NOMO-1 treated with dmso at 0.1 percent for 144 hours (cell line): ENCODE measurements around the gene AAMP.
A peak's percentile ranks its signal among the peaks of the same experiment; 100 is the strongest.
"Not testable (repeated sequence)": the region's sequence is repeated elsewhere in the genome, so short reads cannot be mapped to it uniquely, and the experiment has no call there.

Experiments used
- DNase-seq: peaks from one replicate; lab custom pipeline; 2025; ENCODE audit not compliant: unreplicated experiment; lab: John Stamatoyannopoulos, UW

AAMP gene

DNA sequence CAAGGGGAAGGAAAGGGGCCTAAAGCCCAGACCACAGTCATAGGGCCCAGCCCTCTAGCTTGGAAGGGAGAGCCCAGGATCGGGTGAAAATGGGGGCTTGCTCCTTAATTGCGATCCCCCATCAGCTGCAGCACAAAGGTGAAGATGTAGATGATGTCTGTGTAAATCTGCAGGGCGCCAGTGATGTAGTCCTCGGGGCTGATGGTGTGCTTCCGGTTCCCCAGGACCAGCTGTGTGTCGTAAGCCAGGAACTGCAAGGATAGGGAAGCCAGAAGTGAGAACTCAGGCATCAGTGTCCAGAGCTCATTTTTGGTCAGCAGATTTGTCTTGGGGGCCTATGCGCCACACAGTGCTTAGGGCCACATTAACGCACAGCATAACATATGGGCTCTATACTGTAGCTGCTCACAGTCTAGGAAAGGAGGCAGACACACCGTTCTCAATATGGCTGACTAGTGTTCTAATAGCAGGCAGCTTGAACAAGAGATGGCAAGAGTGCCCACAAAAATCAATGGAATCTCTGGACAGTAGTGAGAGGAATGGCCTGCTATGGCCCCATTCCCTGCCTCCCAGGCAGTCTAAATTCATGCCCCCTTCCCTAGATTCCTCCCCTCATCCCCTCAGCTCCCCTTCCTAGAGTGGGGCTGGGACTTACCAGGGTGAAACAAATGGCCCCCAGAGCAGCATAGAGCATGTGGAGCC lies 5.6 kb upstream of the AAMP start:
- no peak for DNase-seq

DNA sequence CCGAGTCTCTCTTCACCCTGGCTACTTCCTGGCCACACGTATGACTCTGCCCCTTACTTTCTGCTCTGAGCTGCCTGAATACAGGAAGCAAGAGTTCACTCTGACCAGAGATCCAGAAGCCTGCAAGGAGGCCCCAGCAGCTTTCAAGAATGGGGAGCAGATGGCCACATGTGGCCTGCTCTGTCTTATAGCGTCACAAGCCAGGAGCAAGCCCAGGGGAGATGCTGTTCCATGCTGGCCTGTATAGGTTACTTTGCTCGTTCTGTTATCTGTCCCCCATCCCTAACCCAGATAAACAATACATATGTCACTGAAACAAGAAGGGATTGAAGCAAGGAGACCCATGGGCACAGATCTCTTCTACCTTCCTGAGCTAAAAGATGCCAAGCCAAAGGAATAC lies 4.6 kb upstream of the AAMP start:
- DNase-seq: no peak

DNA sequence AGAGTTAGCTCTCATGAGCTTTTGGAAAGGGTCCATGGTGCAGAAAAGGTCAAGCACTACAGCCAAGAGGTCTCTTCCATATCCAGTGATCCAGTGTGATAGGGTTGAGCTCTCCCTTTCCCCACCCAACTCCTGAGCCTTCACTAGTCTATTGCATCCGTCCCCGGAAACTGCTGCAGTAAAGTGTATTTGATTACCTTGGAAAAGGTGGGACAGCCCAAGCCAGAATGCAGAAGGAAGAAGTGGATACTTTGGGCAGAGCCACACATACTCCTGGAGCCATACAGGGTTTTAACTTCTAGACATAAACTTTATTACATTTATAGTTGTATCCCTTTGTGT lies 3.9 kb upstream of the AAMP start:
- no peak for DNase-seq

DNA sequence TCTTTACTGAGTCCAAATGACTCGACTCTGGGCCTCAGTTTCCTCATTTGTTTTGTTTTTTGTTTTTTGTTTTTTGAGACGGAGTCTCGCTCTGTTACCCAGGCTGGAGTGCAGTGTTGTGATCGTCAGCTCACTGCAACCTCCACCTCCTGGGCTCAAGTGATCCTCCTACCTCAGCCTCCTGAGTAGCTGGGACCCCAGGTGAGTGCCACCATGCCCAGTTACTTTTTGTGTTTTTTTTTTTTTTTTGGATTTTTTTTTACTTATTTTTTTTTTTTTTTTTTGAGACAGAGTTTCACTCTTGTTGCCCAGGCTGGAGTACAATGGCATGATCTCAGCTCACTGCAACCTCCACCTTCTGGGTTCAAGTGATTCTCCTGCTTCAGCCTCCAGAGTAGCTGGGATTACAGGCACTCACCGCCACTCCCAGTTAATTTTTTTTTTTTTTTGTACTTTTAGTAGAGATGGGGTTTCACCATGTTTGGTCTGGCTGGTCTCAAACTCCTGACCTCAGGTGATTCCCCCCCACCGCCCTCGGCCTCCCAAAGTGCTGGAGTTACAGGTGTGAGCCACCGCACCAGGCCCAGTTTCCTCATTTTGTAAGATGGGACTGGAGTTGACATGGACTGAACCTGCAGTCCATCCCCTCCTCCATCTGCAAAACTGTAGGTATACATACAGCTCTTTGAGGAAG lies 3.4 kb upstream of the AAMP start:
- not testable (repeated sequence) for DNase-seq

DNA sequence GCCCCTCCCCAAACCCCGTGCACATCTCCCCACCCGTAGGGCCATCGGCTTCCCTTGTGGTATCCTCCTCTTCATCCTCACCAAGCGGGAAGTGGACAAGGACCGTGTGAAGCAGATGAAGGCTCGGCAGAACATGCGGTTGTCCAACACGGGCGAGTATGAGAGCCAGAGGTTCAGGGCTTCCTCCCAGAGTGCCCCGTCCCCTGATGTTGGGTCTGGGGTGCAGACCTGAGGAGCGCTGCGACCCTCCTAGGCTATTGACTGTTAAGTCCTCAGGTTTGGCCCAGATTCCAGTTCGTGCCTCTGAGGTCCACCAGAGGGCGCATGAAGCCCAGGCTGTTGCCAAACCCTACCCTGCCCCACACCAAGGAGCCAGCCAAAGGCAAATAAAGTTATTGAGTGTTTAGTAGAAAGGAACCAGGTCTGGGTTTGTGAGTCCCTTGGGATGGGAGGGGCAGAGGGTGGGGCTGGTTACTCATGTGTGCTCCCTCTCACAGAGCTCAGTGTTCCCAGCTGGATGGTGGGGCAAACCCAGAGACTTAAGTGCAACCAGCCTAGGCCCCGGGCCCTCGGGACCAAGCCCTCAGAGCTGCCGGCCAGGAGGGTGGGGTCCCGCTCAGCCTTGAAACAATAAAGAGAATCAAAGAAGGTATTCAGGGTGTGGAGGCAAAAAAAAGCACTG lies 2.7 kb upstream of the AAMP start:
- DNase-seq: peak; percentile 63

DNA sequence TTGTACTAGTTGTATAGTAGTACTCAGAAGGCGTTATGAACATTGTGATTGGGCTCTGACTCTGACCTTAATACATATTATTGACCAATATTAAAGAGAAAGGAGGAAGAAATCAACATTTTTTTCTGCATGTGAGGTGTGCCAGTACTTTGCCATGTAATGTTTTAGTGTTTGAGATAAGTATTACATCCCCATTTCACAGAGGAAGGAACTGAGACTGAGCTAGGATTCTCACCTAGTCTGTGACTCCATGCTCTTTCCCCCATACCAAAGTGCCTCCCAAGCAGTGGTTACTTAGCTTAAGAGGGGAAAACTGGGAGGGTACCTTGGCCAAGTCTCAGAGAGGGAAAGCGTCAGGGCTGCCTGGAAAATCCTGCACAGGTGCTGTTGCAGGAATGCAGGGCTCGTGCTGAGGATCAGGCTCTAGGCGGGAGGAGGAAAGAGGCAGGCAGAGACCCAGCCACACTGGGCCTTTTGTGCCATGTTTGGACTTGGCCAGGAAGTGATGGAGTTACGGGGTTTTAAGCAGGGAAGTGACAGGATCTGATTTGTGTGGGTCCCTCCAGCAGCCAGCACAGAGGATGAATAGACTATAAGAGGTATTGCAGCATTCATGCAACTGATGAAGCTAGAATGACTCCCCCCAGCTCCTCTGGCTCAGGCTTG lies 2.1 kb upstream of the AAMP start:
- no peak for DNase-seq

DNA sequence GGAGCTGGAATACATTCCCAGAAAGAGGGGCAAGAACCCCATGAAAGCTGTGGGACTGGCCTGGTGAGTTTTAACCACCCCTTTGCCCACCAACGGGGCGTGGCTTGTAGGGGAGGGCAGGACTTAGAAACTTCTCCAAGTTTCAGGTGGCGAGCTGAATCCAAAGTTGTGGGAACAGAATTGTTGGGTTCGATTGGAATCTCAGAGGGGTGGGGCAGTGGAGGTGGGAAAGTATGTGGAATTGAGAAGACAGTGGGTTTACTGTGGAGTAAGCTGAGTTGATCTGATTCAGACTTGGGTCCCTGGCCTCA lies 1.5 kb upstream of the AAMP start:
- DNase-seq: no peak

DNA sequence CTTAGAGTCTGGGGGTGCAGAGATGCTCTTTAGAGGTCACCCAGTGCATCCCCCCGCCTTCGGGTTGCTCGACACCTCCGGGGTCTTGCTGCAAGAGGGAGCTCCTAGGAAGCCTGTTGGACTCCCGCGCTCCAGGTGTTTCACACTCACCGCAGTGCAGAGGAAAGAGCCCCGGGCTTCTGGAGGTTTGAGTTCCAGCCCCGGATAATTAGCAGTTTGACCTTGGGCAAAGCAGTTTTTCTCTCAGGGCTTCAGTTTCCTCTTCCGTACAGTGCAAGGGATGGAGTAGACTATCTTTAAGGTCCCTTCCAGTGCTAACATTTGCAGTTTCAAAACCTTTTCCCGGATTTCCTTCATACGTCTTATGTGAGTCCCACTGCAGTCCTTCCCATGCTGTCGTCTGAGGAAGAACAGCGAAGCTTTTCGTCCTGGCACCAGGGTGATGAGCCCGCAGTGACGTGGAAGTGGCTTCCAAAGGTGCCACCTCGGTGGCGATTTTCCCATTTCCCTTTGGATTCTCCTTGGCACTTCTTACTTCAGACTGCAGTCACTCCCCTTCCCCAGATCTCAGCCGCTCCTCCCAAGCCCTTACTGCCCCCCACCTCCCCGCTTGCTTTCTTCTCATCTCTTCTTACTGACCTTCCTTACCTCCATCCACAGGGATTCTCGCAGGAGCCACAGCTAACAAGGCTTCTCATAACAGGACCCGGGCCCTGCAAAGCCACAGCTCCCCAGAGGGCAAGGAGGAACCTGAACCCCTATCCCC lies 967 bp upstream of the AAMP start:
- DNase-seq: no peak

DNA sequence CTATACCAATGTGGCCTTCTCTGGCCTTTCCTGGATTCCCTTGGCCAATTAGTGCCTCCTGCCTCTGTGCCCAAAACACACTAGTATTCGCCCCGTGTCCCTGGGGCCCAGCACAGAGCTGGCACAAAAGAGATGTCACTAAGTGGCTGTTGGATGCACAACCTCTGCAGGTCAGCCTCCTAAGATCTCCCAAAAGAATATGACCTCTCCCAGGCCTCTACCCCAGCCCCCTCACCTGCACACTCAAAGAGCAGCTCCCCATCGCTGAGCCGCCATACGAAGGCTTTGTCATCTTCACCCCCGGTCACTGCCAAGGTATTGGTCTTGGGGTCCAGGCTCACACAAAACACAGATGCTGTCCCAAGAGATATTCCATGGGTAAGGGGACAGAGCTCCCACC lies 2.7 kb downstream of the AAMP start:
- no peak for DNase-seq

DNA sequence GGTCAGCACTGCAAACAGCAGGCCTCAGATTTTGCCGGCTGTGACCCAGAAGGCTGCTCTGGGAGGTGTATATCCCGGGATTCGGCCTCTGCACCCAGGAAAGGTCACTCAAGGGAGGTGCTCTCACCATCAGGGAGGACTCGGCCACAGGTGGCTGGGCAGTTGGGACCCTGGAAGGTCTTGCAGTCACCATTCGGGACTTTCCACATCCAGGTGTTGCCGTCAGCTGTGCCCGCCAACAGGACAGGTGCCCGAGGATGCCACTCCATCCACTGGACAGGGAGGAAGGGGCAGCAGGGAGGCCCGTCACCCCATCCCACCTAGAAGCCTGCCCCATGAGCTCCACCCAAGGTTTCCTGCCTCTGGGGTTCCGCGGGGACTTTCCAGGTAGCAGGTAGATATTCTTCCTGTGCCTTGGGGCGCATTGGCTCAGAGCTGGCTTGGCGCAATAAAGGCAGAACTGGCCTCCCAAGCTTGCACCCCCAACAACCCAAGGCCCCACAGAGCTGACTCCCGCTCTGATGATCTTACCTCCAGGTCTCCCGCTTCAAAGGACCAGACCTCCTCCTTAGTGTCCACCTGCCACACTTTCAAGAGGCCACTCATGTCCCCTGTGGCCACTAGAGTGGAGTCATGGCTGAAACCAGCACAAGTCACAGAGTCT lies 3.5 kb downstream of the AAMP start:
- no peak for DNase-seq

DNA sequence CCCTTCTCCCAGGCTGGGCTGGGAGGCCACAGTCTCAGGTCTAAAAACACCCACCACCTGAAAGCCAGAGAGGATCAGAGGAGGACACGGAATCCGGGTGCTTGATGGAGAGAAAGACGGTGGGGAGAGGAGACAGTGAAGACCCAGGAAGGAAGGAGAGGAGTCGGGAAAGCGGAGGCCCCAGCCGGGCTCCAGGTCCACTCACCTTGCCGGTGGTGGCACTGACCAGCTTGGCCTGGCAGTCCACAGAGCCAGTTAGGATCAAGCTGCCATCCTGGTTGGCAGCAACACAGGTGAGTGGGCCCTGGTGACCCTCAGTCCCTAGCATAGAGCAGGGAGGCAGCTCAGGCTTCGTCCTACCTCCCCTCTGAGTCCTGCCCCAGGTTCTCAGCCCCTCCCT lies 4.3 kb downstream of the AAMP start:
- no peak for DNase-seq

DNA sequence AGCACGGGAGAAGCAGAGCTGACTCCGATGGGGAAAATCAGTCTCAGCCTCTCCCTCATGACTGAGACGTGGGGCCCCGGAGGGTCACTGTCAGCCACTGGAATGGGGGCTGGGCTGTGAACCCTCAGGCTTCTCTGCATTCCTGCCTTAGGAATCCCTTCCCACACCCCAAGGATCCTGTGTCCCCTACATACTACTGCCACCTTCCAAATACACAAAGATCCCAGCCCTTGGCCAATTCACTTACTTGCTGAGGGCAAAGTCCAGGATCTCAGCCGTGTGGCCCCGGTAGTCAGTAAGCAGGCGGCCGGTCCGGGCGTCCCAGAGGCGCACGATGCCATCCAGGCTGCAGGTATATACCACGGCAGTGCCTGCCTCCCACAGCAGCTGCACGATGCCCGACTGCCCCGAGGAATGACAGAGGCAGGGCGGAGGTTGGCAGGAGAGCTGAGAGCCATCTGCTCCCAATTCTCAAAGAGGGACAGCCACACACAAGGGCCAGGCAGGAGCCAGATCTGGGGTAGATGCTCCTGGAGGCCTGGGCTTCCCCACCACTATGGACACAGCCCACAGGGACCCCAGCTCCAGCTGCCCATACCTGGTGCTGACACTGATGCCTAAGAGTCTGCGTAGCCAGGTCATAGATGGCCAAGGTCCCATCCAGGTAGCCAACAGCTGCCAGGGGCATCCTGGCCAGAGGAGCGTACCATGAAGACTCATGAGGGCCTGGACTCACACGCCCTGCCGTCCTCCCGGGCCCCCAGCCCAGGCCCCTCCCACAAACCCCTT lies 5.0 kb downstream of the AAMP start:
- DNase-seq: no peak

DNA sequence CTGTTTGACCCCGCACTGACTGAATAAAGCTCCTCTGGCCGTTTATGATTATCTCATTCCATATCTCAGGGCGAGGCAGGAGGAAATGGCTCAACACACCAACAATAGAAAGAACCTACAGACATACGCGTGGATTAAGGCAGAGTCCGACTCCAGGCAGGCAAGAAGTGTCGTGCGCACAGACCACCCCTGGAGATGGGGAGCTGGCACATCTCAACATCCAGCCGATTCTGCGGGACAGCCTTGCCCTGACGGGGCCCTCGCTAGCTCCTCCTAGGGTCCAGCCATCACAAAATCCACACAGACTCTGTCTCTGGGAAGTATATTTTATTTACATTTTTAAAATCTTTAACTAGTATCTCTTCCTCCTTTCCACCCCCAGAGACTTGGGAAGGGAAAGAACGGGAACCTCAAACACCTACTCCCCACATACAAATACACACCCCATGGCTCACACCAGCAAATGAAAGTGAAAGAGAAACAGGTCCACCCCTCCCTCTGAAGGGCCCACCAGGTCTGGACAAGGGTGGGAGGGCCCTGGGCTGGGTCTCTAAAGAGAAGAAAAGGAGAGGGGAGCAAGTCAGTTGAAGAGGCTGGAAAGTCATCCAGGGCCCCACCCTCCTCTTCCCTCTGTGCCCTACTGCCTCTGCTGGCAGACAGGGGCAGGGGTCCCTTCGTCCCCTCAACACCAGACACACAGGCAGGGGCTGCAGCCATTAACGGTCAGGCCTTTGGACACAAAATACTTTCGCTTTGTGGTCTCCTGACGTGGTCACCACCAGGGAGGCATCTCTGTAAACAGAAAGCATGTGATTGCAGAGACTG lies 5.9 kb downstream of the AAMP start:
- DNase-seq: no peak

DNA sequence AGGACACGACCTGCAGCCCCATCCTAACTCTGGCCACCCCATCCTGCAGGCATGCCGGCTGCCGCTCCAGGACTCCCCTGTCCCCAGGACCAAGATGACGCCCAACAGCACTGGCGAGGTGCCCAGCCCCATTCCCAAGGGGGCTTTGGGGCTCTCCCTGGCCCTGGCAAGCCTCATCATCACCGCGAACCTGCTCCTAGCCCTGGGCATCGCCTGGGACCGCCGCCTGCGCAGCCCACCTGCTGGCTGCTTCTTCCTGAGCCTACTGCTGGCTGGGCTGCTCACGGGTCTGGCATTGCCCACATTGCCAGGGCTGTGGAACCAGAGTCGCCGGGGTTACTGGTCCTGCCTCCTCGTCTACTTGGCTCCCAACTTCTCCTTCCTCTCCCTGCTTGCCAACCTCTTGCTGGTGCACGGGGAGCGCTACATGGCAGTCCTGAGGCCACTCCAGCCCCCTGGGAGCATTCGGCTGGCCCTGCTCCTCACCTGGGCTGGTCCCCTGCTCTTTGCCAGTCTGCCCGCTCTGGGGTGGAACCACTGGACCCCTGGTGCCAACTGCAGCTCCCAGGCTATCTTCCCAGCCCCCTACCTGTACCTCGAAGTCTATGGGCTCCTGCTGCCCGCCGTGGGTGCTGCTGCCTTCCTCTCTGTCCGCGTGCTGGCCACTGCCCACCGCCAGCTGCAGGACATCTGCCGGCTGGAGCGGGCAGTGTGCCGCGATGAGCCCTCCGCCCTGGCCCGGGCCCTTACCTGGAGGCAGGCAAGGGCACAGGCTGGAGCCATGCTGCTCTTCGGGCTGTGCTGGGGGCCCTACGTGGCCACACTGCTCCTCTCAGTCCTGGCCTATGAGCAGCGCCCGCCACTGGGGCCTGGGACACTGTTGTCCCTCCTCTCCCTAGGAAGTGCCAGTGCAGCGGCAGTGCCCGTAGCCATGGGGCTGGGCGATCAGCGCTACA lies 7.0 kb downstream of the AAMP start:
- no peak for DNase-seq

DNA sequence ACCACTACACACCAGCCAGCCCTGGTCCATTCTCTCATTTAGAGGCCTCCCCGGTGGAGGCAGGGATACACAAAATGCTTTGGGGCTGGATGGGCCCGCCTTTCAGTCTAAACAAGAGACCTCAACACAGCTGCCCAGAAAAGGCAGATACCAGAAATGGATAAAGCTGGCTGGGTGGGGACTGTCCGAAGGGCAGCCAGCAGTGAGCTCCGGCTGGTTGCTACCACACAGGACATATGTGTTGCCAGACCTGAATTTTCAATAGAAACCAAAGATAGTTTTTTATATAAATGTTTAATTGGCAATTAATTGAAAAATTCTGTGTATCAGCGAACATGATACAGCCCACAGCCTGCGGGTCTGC lies 7.7 kb downstream of the AAMP start:
- DNase-seq: no peak

DNA sequence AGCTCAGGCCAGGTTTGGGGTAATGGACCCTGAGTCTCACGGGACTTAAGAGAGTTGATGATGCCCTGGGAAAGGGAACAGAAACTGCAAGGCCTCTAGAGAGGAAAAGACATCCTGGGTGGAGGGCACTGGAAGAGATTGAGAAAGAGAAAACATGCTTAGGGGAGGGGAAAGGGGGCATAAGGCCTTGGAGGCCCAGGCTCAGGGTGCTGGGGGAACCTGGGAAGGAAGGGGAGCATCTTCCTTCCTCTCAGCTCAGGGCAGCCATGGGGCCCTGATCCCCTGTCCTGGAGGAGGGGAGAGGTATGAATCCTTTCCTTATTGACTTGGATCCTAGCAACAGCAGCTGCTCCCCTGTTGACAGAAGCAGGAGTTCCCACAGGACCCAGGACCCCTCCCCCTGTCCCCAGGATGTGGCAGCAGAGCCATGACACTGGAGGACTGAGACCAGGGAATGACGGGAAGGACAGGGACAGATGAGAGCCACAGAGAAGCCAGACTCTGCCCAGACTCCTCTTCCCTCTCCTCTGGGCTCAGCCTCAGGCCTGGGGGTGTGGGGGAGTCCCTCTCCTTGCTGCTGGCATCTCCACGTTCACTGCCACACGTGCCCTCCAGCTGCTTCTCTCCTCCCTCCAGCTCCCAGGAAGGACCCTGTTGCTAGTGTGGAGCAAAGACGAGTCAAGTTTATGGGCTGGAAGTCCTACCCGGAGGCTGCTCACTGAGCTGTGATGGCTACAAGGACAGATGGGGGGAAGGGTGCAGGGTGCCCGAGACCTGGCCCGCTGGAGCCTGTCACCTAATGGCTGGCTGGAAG lies 8.3 kb downstream of the AAMP start:
- no peak for DNase-seq

DNA sequence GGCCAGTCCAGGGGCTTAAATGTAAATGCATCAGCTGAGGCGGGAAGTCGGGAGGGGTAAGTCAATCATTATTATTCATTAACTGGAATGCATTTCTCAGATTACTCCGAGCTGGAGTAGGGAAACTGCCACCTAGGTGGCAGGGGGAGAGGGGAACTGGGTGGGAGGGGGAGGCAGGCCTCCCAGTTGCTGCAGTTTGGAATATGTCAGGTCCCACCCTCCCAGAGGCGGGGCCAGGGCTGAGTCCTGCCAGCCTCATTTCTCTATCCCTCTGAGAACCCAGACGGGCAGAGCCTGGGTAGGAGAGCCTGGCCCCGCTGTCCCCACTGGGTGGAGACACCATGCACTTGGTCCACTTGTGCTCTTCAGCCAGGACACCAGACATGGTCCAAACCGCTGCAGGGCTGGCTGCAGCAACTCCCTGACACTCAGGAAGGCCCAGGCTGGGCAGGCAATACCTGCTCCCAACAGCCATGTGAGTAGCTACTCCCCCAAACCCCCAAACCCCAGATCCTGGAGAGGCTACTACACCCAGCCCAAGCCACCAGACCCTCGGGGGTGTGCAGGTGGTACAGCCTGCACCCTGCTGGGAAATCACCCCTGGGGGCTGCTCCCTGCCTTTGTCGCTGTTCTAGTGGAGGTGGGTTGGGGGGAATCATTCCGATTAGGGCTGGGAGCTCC lies 9.1 kb downstream of the AAMP start, which contains the start of gene GPBAR1:
Gene GPBAR1, plus strand, starts transcription at position 274 of the 681 bp plus-strand sequence. CDS start 1,710 bp downstream, outside the sequence.
- no peak for DNase-seq
